NCI-H2029 treated with DMSO at 0.1 percent for 48 hours (cell line): ENCODE results near the gene BDNF.

Experiments
- DNase-seq: peaks from one replicate; lab custom pipeline; 2025; lab: John Stamatoyannopoulos, UW

BDNF gene

GRCh38 chr11:27625347-27625912 is 74.8 kb downstream of the BDNF start:
- DNase-seq: no peak

GRCh38 chr11:27623945-27624523 is 76.2 kb downstream of the BDNF start:
- DNase-seq: no peak

GRCh38 chr11:27622541-27623300 is 77.5 kb downstream of the BDNF start:
- DNase-seq: no peak

- DNase-seq: no peak
Observed at GRCh38 chr11:27621405-27622161, 78.7 kb downstream of the BDNF start.

GRCh38 chr11:27619763-27620335 is 80.4 kb downstream of the BDNF start:
- no peak for DNase-seq

- DNase-seq: no peak
Observed at GRCh38 chr11:27619039-27619574, 81.1 kb downstream of the BDNF start.

- DNase-seq: no peak
Observed at GRCh38 chr11:27618281-27618915, 81.9 kb downstream of the BDNF start.

- DNase-seq: no peak
Observed at GRCh38 chr11:27616711-27617110, 83.5 kb downstream of the BDNF start.

- no peak for DNase-seq
Observed at GRCh38 chr11:27615833-27616232, 84.4 kb downstream of the BDNF start.

- DNase-seq: no peak
Observed at GRCh38 chr11:27614092-27614491, 86.2 kb downstream of the BDNF start.

- DNase-seq: no peak
Observed at GRCh38 chr11:27612932-27613880, 87.0 kb downstream of the BDNF start.

- DNase-seq: no peak
Observed at GRCh38 chr11:27611947-27612455, 88.3 kb downstream of the BDNF start.

GRCh38 chr11:27611390-27611789 is 88.9 kb downstream of the BDNF start:
- no peak for DNase-seq

- no peak for DNase-seq
Observed at GRCh38 chr11:27610946-27611345, 89.3 kb downstream of the BDNF start.

- DNase-seq: no peak
Observed at GRCh38 chr11:27610280-27610679, 90.0 kb downstream of the BDNF start.

- no peak for DNase-seq
Observed at GRCh38 chr11:27608951-27609350, 91.3 kb downstream of the BDNF start.

- no peak for DNase-seq
Observed at GRCh38 chr11:27605422-27605821, 94.8 kb downstream of the BDNF start.
